Activated naive CD4-positive, alpha-beta T cell treated with anti-CD3 and anti-CD28 coated beads for 36 hours (primary cell): ENCODE data around the gene RYR2. TPM values are rescaled to one million over a fixed set of nuclear protein-coding genes. Genes with fewer than 3 reads are reported as not detected.

Source experiments
- CTCF ChIA-PET: fragments of 350-600 bp; sonication (Branson Sonifier 250); formaldehyde crosslinking; loops from one replicate; lab custom pipeline; 2021; ENCODE audit warnings: antibody characterized with exemption; lab: Charles Lee
- DNase-seq: peaks from one replicate; pipeline ENCODE4 v3.0.0-alpha.2; 2020
- H3K27ac Mint-ChIP-seq: one replicate; pipeline ENCODE4 v1.8.0; 2021; ENCODE audit warnings: mild to moderate bottlenecking, mixed read lengths
- H3K27me3 Mint-ChIP-seq: one replicate; pipeline ENCODE4 v1.8.0; 2021; ENCODE audit warnings: low read depth, mixed read lengths
- H3K36me3 Mint-ChIP-seq: one replicate; pipeline ENCODE4 v1.8.0; 2021; ENCODE audit warnings: low read depth, mixed read lengths
- H3K4me1 Mint-ChIP-seq: one replicate; pipeline ENCODE4 v1.8.0; 2021; ENCODE audit warnings: low read depth, mixed read lengths
- H3K4me3 Mint-ChIP-seq: one replicate; pipeline ENCODE4 v1.8.0; 2021; ENCODE audit warnings: mild to moderate bottlenecking, moderate library complexity, mixed read lengths
- H3K9me3 Mint-ChIP-seq: one replicate; pipeline ENCODE4 v1.8.0; 2021; ENCODE audit warnings: mixed read lengths
- intact Hi-C: fragments of 100-400 bp; cut with micrococcal nuclease; formaldehyde crosslinking; loops from one replicate; pipeline ENCODE4 v1.15.1; 2023
- total RNA-seq, 2 experiments: library from RNA; stranded (reverse); gene quantifications; one replicate each; pipeline ENCODE4 v1.2.3, GENCODE V29; 2021

Gene RYR2
- total RNA-seq, 2 experiments from 2014 or later, result not detected

DNA sequence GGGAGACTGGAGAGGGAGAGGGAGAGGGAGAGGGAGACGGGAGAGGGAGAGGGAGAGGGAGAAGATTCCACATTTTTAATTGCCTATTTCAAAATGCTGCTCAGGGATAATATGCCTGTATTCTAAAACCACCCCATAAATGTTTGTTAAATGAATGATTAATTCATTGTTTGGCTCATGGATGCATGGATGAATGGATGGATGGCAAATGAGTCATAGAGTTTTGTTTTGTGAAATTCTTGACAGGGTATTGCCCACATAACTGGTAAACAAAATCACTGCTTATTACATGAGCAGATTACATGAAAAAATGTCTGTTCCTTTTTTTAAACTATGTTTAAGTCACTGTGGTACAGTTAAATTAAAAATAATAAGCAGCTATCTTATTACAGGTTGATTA is 628.3 kb downstream of the RYR2 start:
- intact Hi-C loops, result no loop called here
- Mint-ChIP-seq H3K9me3 (peaks cover 5% of the 10 kb centered on the region), H3K36me3 (no peaks in the 10 kb centered on the region), H3K27ac (no peak overlapping the region), H3K4me3 (no peak overlapping the region), H3K4me1 (no peaks in the 10 kb centered on the region), H3K27me3 (no peaks in the 10 kb centered on the region)
- CTCF ChIA-PET, result no interaction called here
- no peak for DNase-seq

DNA sequence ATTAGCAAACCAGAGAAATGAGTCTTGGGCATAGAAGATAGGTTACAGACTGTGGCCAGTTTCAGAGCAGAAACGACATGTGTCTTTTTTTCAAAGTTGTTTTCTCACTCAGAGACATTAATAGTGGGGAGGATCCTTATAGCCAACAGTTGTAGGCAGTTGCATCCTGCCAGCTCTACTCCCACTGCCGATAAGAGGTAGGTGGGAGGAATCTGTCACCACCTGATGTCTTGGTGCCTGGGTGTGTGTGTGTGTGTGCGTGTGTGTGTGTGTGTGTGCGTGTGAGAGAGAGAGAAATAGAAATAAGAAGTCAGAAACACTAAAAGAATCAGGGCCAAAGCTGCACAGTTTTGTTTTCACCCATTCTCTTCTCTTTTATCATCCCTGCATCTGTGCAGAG is 629.3 kb downstream of the RYR2 start:
- no peaks in the 10 kb centered on the region for H3K4me1 Mint-ChIP-seq
- no peaks in the 10 kb centered on the region for H3K36me3 Mint-ChIP-seq
- no peak for DNase-seq
- H3K27ac Mint-ChIP-seq, result no peak overlapping the region
- CTCF ChIA-PET, result no interaction called here
- intact Hi-C loops, result no loop called here
- no peak overlapping the region for H3K4me3 Mint-ChIP-seq
- no peaks in the 10 kb centered on the region for H3K27me3 Mint-ChIP-seq
- H3K9me3 Mint-ChIP-seq, result peaks cover 5% of the 10 kb centered on the region

DNA sequence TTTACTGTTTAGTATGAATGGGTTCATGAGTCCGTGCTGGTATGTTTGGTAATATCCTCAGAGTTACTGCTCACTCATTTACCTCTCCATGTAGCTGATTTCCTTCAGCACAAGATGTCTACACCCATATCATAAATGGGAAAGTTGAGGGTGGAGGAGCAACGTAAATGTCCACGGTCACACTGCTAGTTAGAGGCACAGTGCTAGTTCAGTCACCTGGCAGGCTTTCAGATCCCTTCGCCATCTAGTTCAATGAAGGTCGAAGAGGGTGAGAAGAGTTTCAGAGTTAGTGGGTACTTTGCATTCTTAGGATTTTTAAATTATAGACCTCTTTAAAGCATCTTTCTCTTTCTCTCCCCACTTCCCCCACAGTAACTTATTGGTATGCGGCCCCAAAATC is 630.0 kb downstream of the RYR2 start:
- Mint-ChIP-seq H3K9me3 (peaks cover 5% of the 10 kb centered on the region), H3K27ac (no peak overlapping the region), H3K36me3 (no peaks in the 10 kb centered on the region), H3K27me3 (no peaks in the 10 kb centered on the region), H3K4me3 (no peak overlapping the region), H3K4me1 (no peaks in the 10 kb centered on the region)
- intact Hi-C loops, result no loop called here
- CTCF ChIA-PET, result no interaction called here
- DNase-seq, result no peak

DNA sequence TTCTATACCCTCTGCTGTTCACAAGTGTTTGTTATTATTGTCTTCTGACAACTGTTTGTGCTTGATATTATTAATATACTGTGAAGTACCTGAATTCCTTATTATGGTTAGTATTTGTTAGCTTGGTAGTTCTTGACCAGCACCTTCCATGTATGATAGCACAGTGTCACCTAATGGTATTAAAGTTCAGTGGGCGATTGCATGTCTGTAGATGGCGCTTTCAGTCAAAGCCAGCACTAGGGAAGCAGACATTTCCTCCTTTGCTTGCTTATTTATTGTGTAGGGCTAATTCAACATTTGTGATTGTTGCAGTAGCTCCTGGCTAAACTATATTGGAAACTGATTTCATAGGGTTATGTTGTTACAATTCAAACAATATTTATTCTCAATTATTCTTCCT is 630.8 kb downstream of the RYR2 start:
- intact Hi-C loops, result no loop called here
- H3K4me1 Mint-ChIP-seq, result no peaks in the 10 kb centered on the region
- CTCF ChIA-PET, result no interaction called here
- peaks cover 5% of the 10 kb centered on the region for H3K9me3 Mint-ChIP-seq
- no peak for DNase-seq
- H3K27ac Mint-ChIP-seq, result no peak overlapping the region
- H3K27me3 Mint-ChIP-seq, result no peaks in the 10 kb centered on the region
- H3K4me3 Mint-ChIP-seq, result no peak overlapping the region
- H3K36me3 Mint-ChIP-seq, result no peaks in the 10 kb centered on the region

- no peaks in the 10 kb centered on the region for H3K36me3 Mint-ChIP-seq
- H3K9me3 Mint-ChIP-seq, result peaks cover 3% of the 10 kb centered on the region
- intact Hi-C loops, result no loop called here
- no peaks in the 10 kb centered on the region for H3K4me1 Mint-ChIP-seq
- no peak overlapping the region for H3K27ac Mint-ChIP-seq
- no peak for DNase-seq
- CTCF ChIA-PET, result no interaction called here
- H3K27me3 Mint-ChIP-seq, result no peaks in the 10 kb centered on the region
- no peak overlapping the region for H3K4me3 Mint-ChIP-seq
These were observed 631.6 kb downstream of the RYR2 start for GRCh38 chr1:237673631-237674030.

DNA sequence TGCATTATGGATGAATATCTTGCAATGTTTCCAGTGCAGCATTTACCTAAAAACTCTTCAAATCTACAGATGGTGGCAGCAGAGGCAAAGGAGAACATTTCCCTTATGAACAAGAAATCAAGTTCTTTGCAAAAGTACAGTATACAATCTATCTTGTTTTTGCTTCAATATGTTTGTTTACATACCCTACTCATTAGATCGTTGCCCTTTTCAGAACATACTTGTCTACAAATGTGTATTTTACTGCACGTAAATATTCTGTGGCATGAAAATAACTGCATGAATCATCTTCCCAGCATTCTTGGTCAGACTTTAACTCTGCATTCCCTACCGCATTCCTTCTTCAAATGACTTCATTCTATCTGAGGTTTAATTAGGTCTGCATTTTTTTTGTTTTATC is 636.0 kb downstream of the RYR2 start:
- no peak overlapping the region for H3K4me3 Mint-ChIP-seq
- no peak overlapping the region for H3K27ac Mint-ChIP-seq
- H3K36me3 Mint-ChIP-seq, result no peaks in the 10 kb centered on the region
- H3K27me3 Mint-ChIP-seq, result no peaks in the 10 kb centered on the region
- intact Hi-C loops, result no loop called here
- DNase-seq, result no peak
- CTCF ChIA-PET, result no interaction called here
- no peaks in the 10 kb centered on the region for H3K4me1 Mint-ChIP-seq
- no peaks in the 10 kb centered on the region for H3K9me3 Mint-ChIP-seq

GRCh38 chr1:237679687-237680086 is 637.7 kb downstream of the RYR2 start:
- H3K36me3 Mint-ChIP-seq, result no peaks in the 10 kb centered on the region

GRCh38 chr1:237681210-237681609 is 639.2 kb downstream of the RYR2 start:
- H3K27me3 Mint-ChIP-seq, result no peaks in the 10 kb centered on the region
- no peaks in the 10 kb centered on the region for H3K4me1 Mint-ChIP-seq
- H3K4me3 Mint-ChIP-seq, result no peak overlapping the region
- DNase-seq, result no peak
- CTCF ChIA-PET, result no interaction called here
- no peak overlapping the region for H3K27ac Mint-ChIP-seq
- H3K9me3 Mint-ChIP-seq, result peaks cover 3% of the 10 kb centered on the region
- H3K36me3 Mint-ChIP-seq, result no peaks in the 10 kb centered on the region
- intact Hi-C loops, result no loop called here

More at GRCh38 chr1:237679687-237680086, 637.7 kb downstream of the RYR2 start:
- no peaks in the 10 kb centered on the region for H3K4me1 Mint-ChIP-seq
- H3K27ac Mint-ChIP-seq, result no peak overlapping the region
- CTCF ChIA-PET, result no interaction called here
- no peak overlapping the region for H3K4me3 Mint-ChIP-seq
- intact Hi-C loops, result no loop called here
- peaks cover 3% of the 10 kb centered on the region for H3K9me3 Mint-ChIP-seq
- no peaks in the 10 kb centered on the region for H3K27me3 Mint-ChIP-seq
- DNase-seq, result no peak

- Mint-ChIP-seq H3K27me3 (no peaks in the 10 kb centered on the region), H3K36me3 (no peaks in the 10 kb centered on the region), H3K4me1 (no peaks in the 10 kb centered on the region), H3K9me3 (peaks cover 3% of the 10 kb centered on the region), H3K4me3 (no peak overlapping the region), H3K27ac (no peak overlapping the region)
- intact Hi-C loops, result no loop called here
- no peak for DNase-seq
- CTCF ChIA-PET, result no interaction called here
These were observed 642.3 kb downstream of the RYR2 start for GRCh38 chr1:237684236-237684635.

DNA sequence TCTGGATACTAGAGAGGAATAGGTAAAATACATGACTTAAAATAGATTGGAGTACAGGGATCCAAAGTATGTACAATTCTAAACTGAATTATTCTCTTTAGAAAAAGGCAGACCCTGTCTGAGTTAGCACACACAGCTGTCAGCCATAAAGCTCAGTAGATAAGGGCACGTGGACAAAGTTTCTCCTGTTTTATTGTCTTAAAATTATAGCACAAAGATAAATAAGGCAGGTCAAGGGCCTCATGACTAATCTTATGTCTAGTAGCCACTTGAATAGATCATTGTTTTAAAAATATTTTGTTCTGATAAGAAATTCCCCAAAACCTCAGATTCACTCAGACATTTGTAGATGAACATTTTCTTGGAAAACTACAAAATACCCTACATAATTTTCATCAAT is 643.6 kb downstream of the RYR2 start:
- no peaks in the 10 kb centered on the region for H3K36me3 Mint-ChIP-seq
- peaks cover 3% of the 10 kb centered on the region for H3K9me3 Mint-ChIP-seq
- no peaks in the 10 kb centered on the region for H3K4me1 Mint-ChIP-seq
- CTCF ChIA-PET, result no interaction called here
- H3K4me3 Mint-ChIP-seq, result no peak overlapping the region
- H3K27ac Mint-ChIP-seq, result no peak overlapping the region
- intact Hi-C loops, result no loop called here
- DNase-seq, result no peak
- no peaks in the 10 kb centered on the region for H3K27me3 Mint-ChIP-seq

DNA sequence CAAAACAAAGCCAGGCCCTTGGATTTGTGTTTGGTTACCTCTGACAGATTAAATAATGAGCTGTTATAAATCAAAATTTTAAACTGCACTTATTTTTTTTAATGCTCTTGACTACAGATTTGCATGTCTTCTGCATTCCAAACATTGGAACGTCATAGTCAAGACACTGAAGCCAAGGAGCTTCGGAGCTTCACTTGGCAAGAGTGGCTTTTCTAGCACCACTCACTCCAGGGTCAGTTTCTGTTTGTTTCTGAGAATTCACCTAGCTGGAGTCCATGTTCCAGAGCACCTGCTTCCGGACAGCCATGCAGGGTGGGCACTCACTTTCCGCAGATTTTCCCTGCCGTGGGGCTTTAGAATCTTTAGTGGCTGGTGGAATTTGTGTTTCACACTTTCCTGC is 645.8 kb downstream of the RYR2 start:
- H3K9me3 Mint-ChIP-seq, result peaks cover 3% of the 10 kb centered on the region
- CTCF ChIA-PET, result no interaction called here
- no peaks in the 10 kb centered on the region for H3K4me1 Mint-ChIP-seq
- H3K27me3 Mint-ChIP-seq, result no peaks in the 10 kb centered on the region
- intact Hi-C loops, result no loop called here
- no peaks in the 10 kb centered on the region for H3K36me3 Mint-ChIP-seq
- no peak overlapping the region for H3K4me3 Mint-ChIP-seq
- DNase-seq, result no peak
- no peak overlapping the region for H3K27ac Mint-ChIP-seq

DNA sequence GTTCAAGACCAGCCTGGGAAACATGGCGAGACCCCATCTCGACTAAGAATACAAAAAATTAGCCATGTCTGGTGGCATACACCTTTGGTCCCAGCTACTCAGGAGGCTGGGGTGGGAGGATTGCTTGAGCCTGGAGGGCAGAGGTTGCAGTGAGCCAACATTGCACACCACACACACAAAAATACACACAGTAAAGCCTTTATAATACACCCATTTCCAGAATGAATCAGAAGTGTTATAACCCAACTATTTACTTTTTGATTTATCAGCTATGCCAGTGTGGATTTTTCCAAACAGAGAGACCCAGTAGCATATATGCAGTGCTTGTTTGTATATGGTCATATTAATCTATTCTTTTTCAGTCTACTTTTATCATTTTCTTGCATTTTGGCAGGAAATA is 648.7 kb downstream of the RYR2 start:
- no peak for DNase-seq
- CTCF ChIA-PET, result no interaction called here
- H3K4me1 Mint-ChIP-seq, result no peaks in the 10 kb centered on the region
- no peaks in the 10 kb centered on the region for H3K9me3 Mint-ChIP-seq
- no peaks in the 10 kb centered on the region for H3K27me3 Mint-ChIP-seq
- H3K36me3 Mint-ChIP-seq, result no peaks in the 10 kb centered on the region
- intact Hi-C loops, result no loop called here
- H3K27ac Mint-ChIP-seq, result no peak overlapping the region
- H3K4me3 Mint-ChIP-seq, result no peak overlapping the region

GRCh38 chr1:237692255-237692654 is 650.3 kb downstream of the RYR2 start:
- no peak for DNase-seq
- Mint-ChIP-seq H3K27me3 (no peaks in the 10 kb centered on the region), H3K4me1 (no peaks in the 10 kb centered on the region), H3K36me3 (no peaks in the 10 kb centered on the region), H3K4me3 (no peak overlapping the region), H3K9me3 (no peaks in the 10 kb centered on the region), H3K27ac (no peak overlapping the region)
- intact Hi-C loops, result no loop called here
- CTCF ChIA-PET, result no interaction called here

DNA sequence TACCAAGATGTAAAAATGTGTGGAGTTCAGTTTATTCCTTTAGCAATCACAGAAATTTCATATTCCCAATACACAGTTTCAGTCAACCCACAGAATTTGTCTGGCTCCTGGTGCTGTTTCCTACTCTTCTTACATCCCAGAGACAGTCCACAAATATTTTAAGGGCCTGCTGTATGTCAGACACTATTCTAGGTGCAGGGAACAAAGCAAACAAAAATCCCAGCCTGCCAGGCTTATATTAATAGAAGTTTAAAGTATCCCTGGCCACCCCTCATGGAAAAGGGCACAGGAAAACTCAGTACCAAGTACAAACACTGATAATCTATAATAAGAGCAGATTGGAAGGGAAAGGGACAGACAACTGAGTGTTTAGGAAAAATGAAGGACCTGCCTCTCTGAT is 653.9 kb downstream of the RYR2 start:
- CTCF ChIA-PET, result no interaction called here
- Mint-ChIP-seq H3K9me3 (no peaks in the 10 kb centered on the region), H3K27ac (no peak overlapping the region), H3K4me3 (no peak overlapping the region), H3K36me3 (no peaks in the 10 kb centered on the region), H3K4me1 (no peaks in the 10 kb centered on the region), H3K27me3 (no peaks in the 10 kb centered on the region)
- DNase-seq, result no peak
- intact Hi-C loops, result no loop called here
